ENCODE results near the gene PCDH15. TPM values are rescaled to one million over a fixed set of nuclear protein-coding genes. Genes with fewer than 3 reads are reported as not detected.

Gene PCDH15
- total and polyA plus RNA-seq, 2 of the 4 experiments (the other 2 are of a cell fraction): not detected

GRCh38 chr10:54681136-54681535 is 119.9 kb downstream of the PCDH15 start:
- no peaks in the 10 kb centered on the region for H3K9me3 ChIP-seq (ENCODE audit: control insufficient read depth, insufficient read depth, low read length)
- ATAC-seq (ENCODE audit: low read depth): no peak
- WGBS, 2 experiments (ENCODE audit: extremely low coverage in 2 of 2, insufficient read length in 1 of 2): no CpG with 5 or more reads among the region's 2 CpGs
- no peaks in the 10 kb centered on the region for H3K27me3 ChIP-seq (ENCODE audit: control insufficient read depth, insufficient read depth, low read length)
- intact Hi-C loops (cut with micrococcal nuclease) (no loop called here), in situ Hi-C loops (cut with MboI; ENCODE audit: low sequenced_read_pairs) (no loop called here), dilution Hi-C loops (cut with HindIII; ENCODE audit: low sequenced_read_pairs, unreplicated experiment) (no loop called here)
- DNase-seq: no peak
- no peaks in the 10 kb centered on the region for H3K9me1 ChIP-seq (ENCODE audit: insufficient read depth, low read length)
- H2BK20ac ChIP-seq (ENCODE audit: low read depth, low read length): no peak overlapping the region
- no peak overlapping the region for H4K5ac ChIP-seq (ENCODE audit: low read depth, low read length)
- no peak overlapping the region for H4K91ac ChIP-seq (ENCODE audit: insufficient read depth, low read depth, low read length)
- no peak overlapping the region for H3K4me2 ChIP-seq (ENCODE audit: low read depth, low read length)
- no peak overlapping the region for H2AK5ac ChIP-seq (ENCODE audit: low read depth, low read length)
- H3K56ac ChIP-seq (ENCODE audit: extremely low read depth, insufficient read depth, low read length): no peak overlapping the region
- no peak overlapping the region for H2BK120ac ChIP-seq (ENCODE audit: low read depth, low read length)
- no peak overlapping the region for H3K23ac ChIP-seq (ENCODE audit: low read depth, low read length)
- POLR2A ChIA-PET (ENCODE audit: unreplicated experiment): no interaction called here
- CTCF ChIA-PET: no interaction called here
- H3K9ac ChIP-seq (ENCODE audit: low read depth, low read length): no peak overlapping the region
- no peak overlapping the region for H4K8ac ChIP-seq (ENCODE audit: low read depth in 2 of 2, low read length in 2 of 2)
- no peak overlapping the region for H3K4ac ChIP-seq (ENCODE audit: low read depth, low read length)
- H3K18ac ChIP-seq (ENCODE audit: low read depth, low read length): no peak overlapping the region
- H2BK5ac ChIP-seq (ENCODE audit: low read depth, low read length, poor library complexity, severe bottlenecking): no peak overlapping the region
- H4K20me1 ChIP-seq (ENCODE audit: insufficient read depth, low read length): no peaks in the 10 kb centered on the region
- no peaks in the 10 kb centered on the region for H3K36me3 ChIP-seq (ENCODE audit: control insufficient read depth, insufficient read depth, low read length)
- no peak overlapping the region for H3K4me3 ChIP-seq (ENCODE audit: insufficient read depth, low read depth, low read length)
- no peaks in the 10 kb centered on the region for H3K4me1 ChIP-seq (ENCODE audit: control insufficient read depth, insufficient read depth, low read length)
- no peak overlapping the region for H2AFZ ChIP-seq (replicated peaks; ENCODE audit: low read length, poor library complexity)
- no peak overlapping the region for H3K27ac ChIP-seq (ENCODE audit: insufficient read depth, low read length)
- no peak overlapping the region for H2BK15ac ChIP-seq (ENCODE audit: low read depth, low read length)
- H3K14ac ChIP-seq (replicated peaks; ENCODE audit: low read depth, low read length): no peak overlapping the region
- no peak overlapping the region for H2AK9ac ChIP-seq (replicated peaks; ENCODE audit: low read depth, low read length, poor library complexity)
- BruUV-seq (replicated peaks): no TSS peak
- TF ChIP-seq BHLHE40 (IDR thresholded peaks at IDR 0.05; ENCODE audit: low read depth, low read length): no peak
- no peak for TF ChIP-seq SMC3 (IDR thresholded peaks at IDR 0.05; ENCODE audit: low read depth, low read length)
- no peak for TF ChIP-seq USF2 (IDR thresholded peaks at IDR 0.05; ENCODE audit: low read depth, low read length)
- H3K79me1 ChIP-seq (ENCODE audit: low read depth in 1 of 2, low read length in 2 of 2): no peaks in the 10 kb centered on the region

All from IMR-90 (cell line).